HG03457 (cell line): ENCODE data around the gene COG4.
A peak's percentile ranks its signal among the peaks of the same experiment; 100 is the strongest.

Experiments
- ATAC-seq: cut with Tn5 transposase; IDR thresholded peaks from one replicate; pipeline ENCODE4 v1.9.1; 2021; ENCODE audit warnings: moderate number of reproducible peaks; ENCODE audit not compliant: unreplicated experiment

The COG4 gene

DNA sequence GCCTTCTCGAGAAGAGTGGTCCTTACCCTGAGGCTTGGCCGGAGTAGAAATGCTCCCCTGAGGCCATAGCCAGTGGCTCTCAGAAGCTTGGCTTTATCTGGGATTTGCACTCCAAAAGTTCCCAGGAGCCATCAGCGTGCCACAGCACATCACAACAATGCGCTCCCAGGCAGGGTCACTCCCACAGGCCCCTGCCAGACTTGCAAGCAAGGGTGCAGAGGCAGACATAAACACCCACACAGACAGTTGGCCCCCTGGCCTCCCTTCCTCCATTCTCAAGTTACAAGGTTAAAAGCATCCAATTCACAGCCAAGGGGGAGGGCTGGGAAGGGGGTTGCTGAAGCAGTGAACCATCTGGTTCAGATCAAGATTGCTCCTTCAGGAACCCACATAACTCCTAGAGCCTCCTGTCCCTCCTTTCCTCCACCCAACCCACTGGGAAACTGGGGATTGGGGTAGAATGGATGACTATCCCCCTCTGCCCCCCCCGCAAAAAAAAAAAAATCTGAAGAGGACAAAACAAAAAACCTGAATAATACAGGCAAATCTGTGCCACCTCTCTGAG, 86.3 kb downstream of the COG4 start:
- ATAC-seq: no peak

DNA sequence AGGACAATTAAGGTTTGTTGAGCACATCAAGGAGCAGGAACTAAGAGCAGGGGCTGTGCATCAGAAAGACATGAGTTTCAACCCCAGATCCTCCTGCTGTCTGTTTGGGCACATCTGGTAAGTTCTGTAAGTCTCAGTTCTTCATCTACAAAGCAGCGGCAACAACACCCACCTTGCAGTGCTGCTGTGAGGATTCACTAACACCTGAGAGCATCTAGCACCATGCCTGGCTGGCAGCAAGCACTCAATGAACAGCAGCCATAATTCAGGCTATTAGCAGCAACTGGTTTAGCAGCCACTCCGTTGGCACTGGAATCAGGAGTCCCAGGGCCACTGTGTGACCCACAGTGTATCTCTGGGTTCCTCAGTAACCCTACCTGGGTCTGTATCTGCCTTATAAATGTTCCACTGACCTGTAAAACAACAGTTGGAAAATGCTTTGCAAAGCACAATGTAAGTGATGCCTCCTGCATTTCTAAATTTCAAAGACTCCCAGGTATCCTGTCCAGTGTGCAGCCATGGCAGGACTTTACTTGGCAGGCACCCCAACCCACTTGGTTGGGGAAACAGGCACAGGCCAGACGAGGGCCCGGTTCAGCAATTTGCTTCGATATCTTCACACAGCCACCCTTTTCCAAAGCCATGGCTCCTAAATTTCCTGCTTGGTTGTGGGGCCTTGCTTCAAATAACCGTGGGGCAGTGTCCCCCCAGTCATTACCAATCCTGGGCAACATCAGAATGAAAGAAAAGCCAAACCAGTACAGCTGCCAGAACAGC, 88.7 kb downstream of the COG4 start:
- ATAC-seq: no peak

DNA sequence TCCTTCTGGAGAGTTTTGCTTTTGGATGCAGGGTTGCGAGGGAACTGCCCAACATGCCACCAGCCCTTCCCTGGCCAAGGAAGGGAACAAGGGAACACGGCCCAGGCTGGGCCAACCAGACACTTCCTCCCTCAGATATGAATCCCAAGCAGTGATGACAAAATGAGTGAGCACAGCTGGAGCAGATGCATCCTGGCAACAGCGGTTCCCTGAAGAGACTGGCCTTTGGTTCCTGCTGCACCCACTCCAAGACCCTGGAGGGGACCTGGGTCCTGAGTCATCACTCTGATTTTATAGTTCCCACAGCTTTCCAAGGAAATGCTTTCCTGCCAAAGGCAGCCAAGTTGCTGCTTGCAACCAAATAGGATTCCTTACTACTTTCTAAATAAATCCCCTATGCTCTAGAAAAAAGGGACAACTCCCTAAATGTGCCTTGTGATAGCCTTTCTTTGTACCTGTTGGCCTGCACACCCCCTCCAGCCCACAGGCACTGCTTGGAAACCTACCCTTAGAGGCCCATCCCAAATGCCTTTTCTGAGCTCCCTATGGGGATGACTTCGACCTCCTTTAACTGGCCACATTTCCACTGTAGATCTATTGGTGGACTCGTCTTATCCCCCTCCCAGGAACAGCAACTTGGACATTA, 89.8 kb downstream of the COG4 start:
- ATAC-seq: no peak

DNA sequence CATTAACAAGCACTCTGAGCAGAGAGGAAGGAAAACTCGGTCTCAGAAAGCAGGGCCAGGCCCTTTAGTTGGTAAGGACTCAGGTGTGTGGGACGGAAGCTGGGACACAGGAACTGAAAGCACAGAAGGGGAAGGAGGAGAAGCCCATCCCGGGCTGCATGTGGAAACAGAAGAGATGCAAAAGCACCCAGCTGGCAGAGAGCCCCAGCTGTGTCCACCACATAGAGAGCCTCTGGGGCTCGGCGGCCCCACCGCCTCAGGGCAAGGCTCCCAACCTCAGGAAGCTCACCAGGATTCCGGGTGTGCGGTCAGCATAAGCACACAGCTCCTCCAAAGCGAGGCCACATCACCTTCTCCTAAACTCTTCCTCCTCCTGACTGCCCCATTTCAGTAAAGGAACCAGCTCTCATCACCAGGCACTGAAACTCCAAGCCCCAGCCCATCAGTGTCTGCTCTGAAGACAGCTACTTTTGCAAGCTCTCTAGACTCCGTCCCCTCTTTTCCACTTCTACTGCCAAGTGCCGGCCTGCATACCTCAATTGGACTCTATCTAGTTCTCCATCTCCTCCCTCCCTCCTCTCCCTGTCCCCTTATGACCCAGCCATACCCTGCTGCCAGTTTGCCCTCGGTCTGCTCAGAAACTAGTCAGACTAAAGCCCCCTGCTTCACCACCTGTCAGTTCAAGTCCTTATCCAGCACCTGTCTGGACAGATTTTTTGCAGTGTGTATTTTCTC, 90.5 kb downstream of the COG4 start:
- ATAC-seq: no peak

DNA sequence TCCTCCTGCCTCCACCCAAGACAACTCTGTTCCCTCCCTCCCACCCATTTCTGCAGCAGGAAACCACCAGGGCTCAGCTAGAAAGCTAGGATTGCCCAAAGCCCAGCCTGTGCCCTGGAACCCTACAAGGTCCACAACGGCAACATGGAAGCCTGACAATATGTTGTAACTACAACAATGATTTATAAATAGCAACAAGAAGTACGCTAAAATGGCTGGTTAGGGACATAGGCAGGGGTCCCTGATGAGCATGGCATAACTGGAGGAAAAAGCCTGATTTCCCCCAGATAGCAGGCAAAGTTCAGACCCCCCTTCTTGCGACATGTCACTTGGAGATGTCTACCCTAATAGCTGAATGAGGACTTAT, 91.0 kb downstream of the COG4 start:
- ATAC-seq: no peak

DNA sequence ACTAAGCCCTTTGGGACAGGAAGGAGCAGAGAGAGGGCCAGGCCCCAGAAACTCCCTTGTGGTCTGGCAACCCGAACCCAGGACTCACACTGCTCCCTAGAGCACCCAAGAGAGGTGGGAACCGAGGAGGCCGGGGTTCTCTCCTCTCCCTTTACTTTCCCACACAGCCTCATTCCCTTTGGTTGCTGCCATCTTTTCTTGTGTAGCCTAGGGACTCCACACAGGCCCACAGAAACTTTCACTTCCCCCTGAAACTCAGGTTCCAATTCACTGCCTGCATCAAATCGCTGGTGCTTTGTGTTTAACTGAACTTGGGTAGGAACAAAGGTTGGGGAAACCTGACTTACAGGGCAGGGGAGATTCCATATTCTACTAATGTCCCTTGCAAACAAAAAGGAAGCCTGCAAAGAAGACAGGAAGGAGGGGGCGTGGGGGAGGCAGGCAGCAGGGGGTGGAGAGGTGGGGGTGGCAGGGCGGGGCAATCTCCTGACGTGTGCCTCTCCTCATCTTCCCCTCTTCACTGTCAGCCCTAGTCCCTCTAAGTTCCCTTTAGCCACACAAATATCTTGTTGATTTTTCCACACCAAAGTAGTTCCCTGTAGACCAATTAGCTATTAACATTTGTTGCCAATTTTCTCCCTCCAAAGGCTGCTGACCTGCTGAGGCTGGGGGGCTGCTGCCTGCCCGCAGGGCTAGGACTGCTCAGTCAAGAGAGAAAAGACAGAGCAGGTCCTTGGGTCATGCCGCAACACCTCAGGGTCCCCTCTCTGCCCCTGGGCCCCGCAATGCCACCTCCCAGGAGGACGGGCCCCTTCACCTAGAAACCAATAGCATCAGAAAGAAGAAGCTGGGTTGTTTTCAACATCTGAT, 92.5 kb downstream of the COG4 start:
- peak; percentile 38 for ATAC-seq
